Measurements from ENCODE around the gene CDH10. TPM values are rescaled to one million over a fixed set of nuclear protein-coding genes. Genes with fewer than 3 reads are reported as not detected.

CDH10 gene
- total and polyA plus RNA-seq, 7 donors, result under 0.01 to 0.54 (median 0.24) TPM; not detected in 3

DNA sequence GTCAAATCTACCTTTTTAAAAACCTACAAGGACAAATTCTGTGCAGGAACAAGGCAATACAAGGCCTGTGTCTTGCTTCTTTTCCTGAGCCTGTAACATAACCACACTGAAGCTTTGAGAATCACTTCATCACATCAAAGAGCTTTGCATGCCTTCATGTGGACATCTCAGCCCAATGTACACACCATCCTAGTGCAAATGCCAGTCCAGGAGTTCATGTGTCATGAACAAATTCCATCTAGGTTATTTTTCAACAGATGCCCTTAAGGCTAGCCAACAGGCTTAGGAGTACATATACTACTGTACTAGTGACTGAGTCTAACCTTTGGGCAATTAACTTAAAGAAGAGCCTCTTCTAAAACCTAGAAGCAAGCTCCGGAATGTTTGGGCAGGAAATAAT, 106.4 kb downstream of the CDH10 start:
- intact Hi-C loops (cut with DNase I), result no loop called here
- H3K9me3 ChIP-seq, result no peaks in the 10 kb centered on the region
- no peak overlapping the region for H3K27ac ChIP-seq
- no peak for DNase-seq
- TF ChIP-seq POLR2A (IDR thresholded peaks at IDR 0.05), result no peak
- no peak for TF ChIP-seq POLR2AphosphoS5 (IDR thresholded peaks at IDR 0.05)
- TF ChIP-seq, protein P1, sequence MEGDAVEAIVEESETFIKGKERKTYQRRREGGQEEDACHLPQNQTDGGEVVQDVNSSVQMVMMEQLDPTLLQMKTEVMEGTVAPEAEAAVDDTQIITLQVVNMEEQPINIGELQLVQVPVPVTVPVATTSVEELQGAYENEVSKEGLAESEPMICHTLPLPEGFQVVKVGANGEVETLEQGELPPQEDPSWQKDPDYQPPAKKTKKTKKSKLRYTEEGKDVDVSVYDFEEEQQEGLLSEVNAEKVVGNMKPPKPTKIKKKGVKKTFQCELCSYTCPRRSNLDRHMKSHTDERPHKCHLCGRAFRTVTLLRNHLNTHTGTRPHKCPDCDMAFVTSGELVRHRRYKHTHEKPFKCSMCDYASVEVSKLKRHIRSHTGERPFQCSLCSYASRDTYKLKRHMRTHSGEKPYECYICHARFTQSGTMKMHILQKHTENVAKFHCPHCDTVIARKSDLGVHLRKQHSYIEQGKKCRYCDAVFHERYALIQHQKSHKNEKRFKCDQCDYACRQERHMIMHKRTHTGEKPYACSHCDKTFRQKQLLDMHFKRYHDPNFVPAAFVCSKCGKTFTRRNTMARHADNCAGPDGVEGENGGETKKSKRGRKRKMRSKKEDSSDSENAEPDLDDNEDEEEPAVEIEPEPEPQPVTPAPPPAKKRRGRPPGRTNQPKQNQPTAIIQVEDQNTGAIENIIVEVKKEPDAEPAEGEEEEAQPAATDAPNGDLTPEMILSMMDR (IDR thresholded peaks at IDR 0.05), result no peak
- no peak for TF ChIP-seq EP300 (IDR thresholded peaks at IDR 0.05)
- WGBS, 2 donors, result 50 to 81% methylated on average over 1 of the region's 1 CpG
- H3K36me3 ChIP-seq, result no peaks in the 10 kb centered on the region
- H3K27me3 ChIP-seq, result no peaks in the 10 kb centered on the region
- H3K4me3 ChIP-seq, result no peak overlapping the region
- no peaks in the 10 kb centered on the region for H3K4me1 ChIP-seq

DNA sequence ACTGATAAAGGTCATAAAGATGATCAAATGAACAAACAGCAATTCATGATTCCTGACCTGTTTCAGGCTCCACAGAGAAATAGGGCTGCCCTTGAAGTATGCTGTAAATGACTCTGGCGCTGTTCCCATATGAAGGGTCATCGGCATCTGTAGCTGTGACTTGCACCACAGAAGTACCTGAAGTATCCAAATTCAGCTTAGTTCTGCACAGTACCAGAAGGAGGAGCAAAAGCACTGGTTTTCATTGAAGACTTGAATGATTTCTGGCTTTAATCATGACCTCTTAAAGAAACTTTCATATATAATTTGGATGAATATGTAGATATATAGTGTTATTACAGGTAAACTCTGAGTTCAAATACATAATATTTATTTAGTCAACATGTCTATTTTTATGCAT, 109.1 kb downstream of the CDH10 start:
- DNase-seq, result no peak
- intact Hi-C loops (cut with DNase I), result no loop called here
- Histone ChIP-seq H3K27me3 (no peaks in the 10 kb centered on the region), H3K4me3 (no peak overlapping the region), H3K36me3 (no peaks in the 10 kb centered on the region), H3K4me1 (no peaks in the 10 kb centered on the region), H3K27ac (no peak overlapping the region), H3K9me3 (no peaks in the 10 kb centered on the region)
- 58 to 84% methylated on average over 2 of the region's 2 CpGs for WGBS, 2 donors
- TF ChIP-seq, protein P1 (IDR thresholded peaks at IDR 0.05), result no peak
- TF ChIP-seq POLR2A (IDR thresholded peaks at IDR 0.05) (no peak), EP300 (IDR thresholded peaks at IDR 0.05) (no peak), POLR2AphosphoS5 (IDR thresholded peaks at IDR 0.05) (no peak)

DNA sequence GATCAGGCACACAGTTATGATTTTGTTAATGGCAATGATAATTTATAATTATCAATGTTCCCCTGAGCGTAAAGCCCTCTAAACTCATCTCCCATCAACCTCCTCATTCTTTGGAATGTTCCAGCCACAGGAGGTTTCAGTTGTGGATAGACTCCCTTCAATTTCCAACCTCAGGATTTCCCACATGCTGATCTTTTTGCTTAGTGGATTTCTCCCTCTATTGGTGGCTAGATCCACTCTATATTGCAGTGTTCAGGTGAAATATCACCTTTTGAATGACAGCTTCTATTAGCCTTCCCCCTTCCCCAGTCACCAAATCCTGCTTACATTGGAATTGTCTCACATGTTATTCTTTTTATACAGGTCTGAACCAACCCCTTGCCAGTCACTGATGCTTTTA, 113.9 kb downstream of the CDH10 start:
- intact Hi-C loops (cut with DNase I), result no loop called here
- 88 to 91% methylated on average over 1 of the region's 1 CpG for WGBS, 2 donors

DNA sequence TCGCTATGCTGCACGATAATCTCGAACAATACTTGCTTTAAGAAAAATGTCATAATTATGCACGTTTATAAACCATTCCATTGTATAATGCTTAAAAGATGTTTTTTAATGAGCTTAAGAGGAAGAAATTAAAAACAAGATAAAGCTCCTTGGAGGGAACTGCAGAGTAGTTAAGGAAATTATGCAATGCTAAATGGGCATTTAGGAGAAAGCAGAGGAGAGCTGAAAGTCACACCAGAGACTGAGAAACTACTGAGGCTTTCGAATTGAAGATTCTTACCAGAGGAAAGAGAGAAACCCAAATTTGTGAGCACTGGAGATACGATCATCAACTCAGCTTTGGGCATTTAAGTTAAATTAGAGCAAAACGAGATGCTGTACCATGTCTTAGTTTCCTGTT, 119.4 kb downstream of the CDH10 start:
- no peak for TF ChIP-seq POLR2A (IDR thresholded peaks at IDR 0.05)
- Histone ChIP-seq H3K27ac (no peak overlapping the region), H3K4me3 (no peak overlapping the region), H3K36me3 (no peaks in the 10 kb centered on the region), H3K4me1 (no peaks in the 10 kb centered on the region), H3K9me3 (no peaks in the 10 kb centered on the region), H3K27me3 (no peaks in the 10 kb centered on the region)
- 67 to 79% methylated on average over 7 of the region's 7 CpGs for WGBS, 2 donors
- no peak for DNase-seq
- intact Hi-C loops (cut with DNase I), result no loop called here

More for the DNA sequence above, 113.9 kb downstream of the CDH10 start:
- TF ChIP-seq EP300 (IDR thresholded peaks at IDR 0.05) (no peak), POLR2A (IDR thresholded peaks at IDR 0.05) (no peak), POLR2AphosphoS5 (IDR thresholded peaks at IDR 0.05) (no peak)
- TF ChIP-seq, protein P1 (IDR thresholded peaks at IDR 0.05), result no peak
- no peaks in the 10 kb centered on the region for H3K9me3 ChIP-seq
- no peaks in the 10 kb centered on the region for H3K4me1 ChIP-seq
- no peaks in the 10 kb centered on the region for H3K27me3 ChIP-seq
- no peaks in the 10 kb centered on the region for H3K36me3 ChIP-seq
- no peak overlapping the region for H3K4me3 ChIP-seq
- DNase-seq, result no peak
- no peak overlapping the region for H3K27ac ChIP-seq

- TF ChIP-seq, protein P1 (IDR thresholded peaks at IDR 0.05), result no peak
- TF ChIP-seq EP300 (IDR thresholded peaks at IDR 0.05) (no peak), POLR2AphosphoS5 (IDR thresholded peaks at IDR 0.05) (no peak), POLR2A (IDR thresholded peaks at IDR 0.05) (no peak)
- H3K4me1 ChIP-seq, result no peaks in the 10 kb centered on the region
- no peaks in the 10 kb centered on the region for H3K36me3 ChIP-seq
- no peak overlapping the region for H3K27ac ChIP-seq
- H3K4me3 ChIP-seq, result no peak overlapping the region
- H3K27me3 ChIP-seq, result no peaks in the 10 kb centered on the region
- no peaks in the 10 kb centered on the region for H3K9me3 ChIP-seq
- intact Hi-C loops (cut with DNase I), result no loop called here
- no peak for DNase-seq
Measured at GRCh38 chr5:24512423-24512822, 132.4 kb downstream of the CDH10 start.

All from sigmoid colon (tissue), 7 donors.